CD4-positive, alpha-beta T cell (primary cell): Measurements from ENCODE around the gene COMTD1. TPM values are rescaled to one million over a fixed set of nuclear protein-coding genes. Genes with fewer than 3 reads are reported as not detected.

Experiments
- ATAC-seq: fragments of 200-7000 bp; cut with Tn5 transposase; one replicate; pipeline ENCODE4 v1.10.0; 2022; ENCODE audit warnings: mild to moderate bottlenecking; ENCODE audit not compliant: poor library complexity
- CTCF ChIA-PET: fragments of 350-600 bp; sonication (Branson Sonifier 250); formaldehyde crosslinking; loops from one replicate; lab custom pipeline; 2021; ENCODE audit warnings: antibody characterized with exemption, inconsistent platforms; lab: Charles Lee
- POLR2A ChIA-PET: fragments of 350-600 bp; sonication (Branson Sonifier 250); formaldehyde crosslinking; loops from one replicate; lab custom pipeline; 2021; ENCODE audit warnings: antibody characterized with exemption, inconsistent platforms; lab: Charles Lee
- DNase-seq, 14 experiments: peaks; one replicate each; pipeline ENCODE4 v3.0.0-alpha.2; 2013 to 2020; ENCODE audit warnings: mixed read lengths in 2 of 14
- H3K27ac ChIP-seq, 2 donors: one replicate each; pipeline versions ENCODE4 v1.5.1 to v1.7.0; 2013; ENCODE audit warnings: low read length in 2 of 2, low read depth in 1 of 2, mild to moderate bottlenecking in 1 of 2
- H3K27me3 ChIP-seq, 2 experiments: 1 replicate in 1 of 2; 2 replicates in 1 of 2; pipeline versions ENCODE4 v1.6.1 to v1.7.0; 2013; ENCODE audit warnings: low read length in 2 of 2, control low read depth in 1 of 2, mild to moderate bottlenecking in 1 of 2, moderate library complexity in 1 of 2; ENCODE audit not compliant: insufficient read depth in 2 of 2, control insufficient read depth in 1 of 2
- H3K36me3 ChIP-seq: one replicate; pipeline ENCODE4 v1.6.1; 2013; ENCODE audit warnings: low read length, control low read depth; ENCODE audit not compliant: insufficient read depth
- H3K4me1 ChIP-seq: one replicate; pipeline ENCODE4 v1.6.1; 2013; ENCODE audit warnings: low read length, control low read depth; ENCODE audit not compliant: insufficient read depth
- H3K4me3 ChIP-seq: one replicate; pipeline ENCODE4 v1.5.1; 2013; ENCODE audit warnings: mild to moderate bottlenecking, low read length, moderate library complexity
- H3K9me3 ChIP-seq, 2 experiments: 1 replicate in 1 of 2; 2 replicates in 1 of 2; pipeline versions ENCODE4 v1.6.1 to v1.7.0; 2013; ENCODE audit warnings: low read length in 2 of 2, mild to moderate bottlenecking in 2 of 2, control low read depth in 1 of 2, moderate library complexity in 1 of 2; ENCODE audit not compliant: control insufficient read depth in 1 of 2, insufficient read depth in 1 of 2
- H3K27ac Mint-ChIP-seq: one replicate; pipeline ENCODE4 v1.8.0; 2020; ENCODE audit warnings: mixed read lengths
- H3K27me3 Mint-ChIP-seq: one replicate; pipeline ENCODE4 v1.8.0; 2021; ENCODE audit warnings: mixed read lengths
- H3K36me3 Mint-ChIP-seq: one replicate; pipeline ENCODE4 v1.8.0; 2021; ENCODE audit warnings: low read depth, mixed read lengths
- H3K4me1 Mint-ChIP-seq: one replicate; pipeline ENCODE4 v1.8.0; 2021; ENCODE audit warnings: low read depth, mixed read lengths
- H3K4me3 Mint-ChIP-seq: one replicate; pipeline ENCODE4 v1.8.0; 2020; ENCODE audit warnings: mild to moderate bottlenecking, mixed read lengths
- H3K9me3 Mint-ChIP-seq: one replicate; pipeline ENCODE4 v1.8.0; 2020; ENCODE audit warnings: mixed read lengths
- CTCF ChIP-seq: fragments of 200-600 bp; IDR thresholded peaks from one replicate; pipeline ENCODE4 v1.8.0; 2022; ENCODE audit warnings: antibody characterized with exemption, mild to moderate bottlenecking
- intact Hi-C, 2 experiments: fragments of 100-400 bp; cut with DNase I in 1 of 2; cut with micrococcal nuclease in 1 of 2; formaldehyde crosslinking; loops; one replicate each; pipeline versions ENCODE4 v1.15.1 to v1.9.0; 2023 to 2025; cut with DNase I, micrococcal nuclease
- total RNA-seq, 174 experiments: library from RNA in 2 of 174; stranded (reverse) in 2 of 174; gene quantifications; one replicate each; pipeline ENCODE4 v1.2.3 and lab custom pipeline; 2021 to 2026

The COMTD1 gene
- total RNA-seq, 2 experiments from 2014 or later, result 9.5 to 10.5 TPM

- ChIA-PET POLR2A (no interaction called here), CTCF (no interaction called here)
- Mint-ChIP-seq H3K36me3 (no peaks in the 10 kb centered on the region), H3K4me3 (no peak overlapping the region), H3K27me3 (peaks cover 4% of the 10 kb centered on the region), H3K27ac (no peak overlapping the region), H3K9me3 (no peaks in the 10 kb centered on the region), H3K4me1 (no peaks in the 10 kb centered on the region)
- Histone ChIP-seq H3K27me3 (peaks cover 0 to 8% of the 10 kb centered on the region in 2 experiments), H3K4me1 (no peaks in the 10 kb centered on the region), H3K27ac (no peak overlapping the region), H3K36me3 (no peaks in the 10 kb centered on the region), H3K4me3 (no peak overlapping the region), H3K9me3 (peaks cover 0 to 8% of the 10 kb centered on the region in 2 experiments)
- ATAC-seq, result no peak
- intact Hi-C loops, result no loop called here
- TF ChIP-seq CTCF, result no peak
- DNase-seq, result no peak
These were observed 37.1 kb upstream of the COMTD1 start for GRCh38 chr10:75272896-75273295.

- ATAC-seq (no peak), DNase-seq (no peak)
- H3K36me3 Mint-ChIP-seq, result no peaks in the 10 kb centered on the region
- TF ChIP-seq CTCF, result no peak
- H3K4me1 Mint-ChIP-seq, result no peaks in the 10 kb centered on the region
- no peak overlapping the region for H3K27ac ChIP-seq
- no peaks in the 10 kb centered on the region for H3K27me3 Mint-ChIP-seq
- ChIA-PET CTCF (no interaction called here), POLR2A (no interaction called here)
- no peak overlapping the region for H3K27ac Mint-ChIP-seq
- H3K36me3 ChIP-seq, result no peaks in the 10 kb centered on the region
- no peaks in the 10 kb centered on the region for H3K9me3 Mint-ChIP-seq
- intact Hi-C loops, result no loop called here
- H3K4me1 ChIP-seq, result no peaks in the 10 kb centered on the region
- no peak overlapping the region for H3K4me3 Mint-ChIP-seq
- H3K27me3 ChIP-seq, result peaks cover 0 to 8% of the 10 kb centered on the region in 2 experiments
- H3K9me3 ChIP-seq, result peaks cover 0 to 8% of the 10 kb centered on the region in 2 experiments
- H3K4me3 ChIP-seq, result no peak overlapping the region
These were observed 36.3 kb upstream of the COMTD1 start for GRCh38 chr10:75272094-75272493.

GRCh38 chr10:75269605-75270004 lies 33.8 kb upstream of the COMTD1 start:
- no peaks in the 10 kb centered on the region for H3K4me1 ChIP-seq
- DNase-seq (no peak), ATAC-seq (no peak)
- H3K27ac ChIP-seq, result no peak overlapping the region
- no peaks in the 10 kb centered on the region for H3K9me3 ChIP-seq
- no peak for TF ChIP-seq CTCF
- ChIA-PET POLR2A (no interaction called here), CTCF (no interaction called here)
- intact Hi-C loops, result no loop called here
- Mint-ChIP-seq H3K27me3 (no peaks in the 10 kb centered on the region), H3K36me3 (no peaks in the 10 kb centered on the region), H3K27ac (no peak overlapping the region), H3K4me1 (no peaks in the 10 kb centered on the region), H3K9me3 (no peaks in the 10 kb centered on the region), H3K4me3 (no peak overlapping the region)
- no peaks in the 10 kb centered on the region for H3K36me3 ChIP-seq
- H3K4me3 ChIP-seq, result no peak overlapping the region
- no peaks in the 10 kb centered on the region for H3K27me3 ChIP-seq
